ENCODE results near the gene ANKRD40. TPM values are rescaled to one million over a fixed set of nuclear protein-coding genes. Genes with fewer than 3 reads are reported as not detected.

The ANKRD40 gene
- total and polyA plus RNA-seq, 2 donors (not counting 3 experiments of a cell fraction or from before 2014, with no cell fraction given) = 24.5 to 56.0 TPM

GRCh38 chr17:50651661-50652060 lies 56.1 kb downstream of the ANKRD40 start:
- dilution Hi-C loops (cut with MboI; ENCODE audit: extremely low pct_ligation_motif_present, low sequenced_read_pairs) = no loop called here
- H3K4me3 ChIP-seq (replicated peaks in 1 of 3; ENCODE audit: insufficient read depth in 1 of 3, low read depth in 1 of 3, low read length in 3 of 3) = no peak overlapping the region

GRCh38 chr17:50649042-50649908 lies 58.4 kb downstream of the ANKRD40 start:
- intact Hi-C loops (cut with micrococcal nuclease) = no loop called here
- Histone ChIP-seq H3K36me3 (ENCODE audit: control insufficient read depth in 2 of 2, extremely low read depth in 1 of 2, insufficient read depth in 2 of 2, low read length in 2 of 2) (no peaks in the 10 kb centered on the region), H3K9ac (replicated peaks; ENCODE audit: extremely low read depth, insufficient read depth, low read length) (no peak overlapping the region), H3K79me2 (ENCODE audit: control insufficient read depth, insufficient read depth, low read length) (no peaks in the 10 kb centered on the region), H3K9me3 (replicated peaks; ENCODE audit: control insufficient read depth, insufficient read depth, low read length) (no peaks in the 10 kb centered on the region), H3K4me3 (replicated peaks in 1 of 3; ENCODE audit: insufficient read depth in 1 of 3, low read depth in 1 of 3, low read length in 3 of 3) (no peak overlapping the region), H3K4me2 (ENCODE audit: insufficient read depth, low read length) (no peak overlapping the region), H4K20me1 (replicated peaks; ENCODE audit: control insufficient read depth, extremely low read depth, insufficient read depth, low read length) (no peaks in the 10 kb centered on the region), H3K9me1 (replicated peaks; ENCODE audit: control insufficient read depth, extremely low read depth, insufficient read depth, low read length) (no peaks in the 10 kb centered on the region), H3K27me3 (ENCODE audit: control insufficient read depth in 2 of 2, insufficient read depth in 2 of 2, low read length in 2 of 2) (no peaks in the 10 kb centered on the region), H3K4me1 (ENCODE audit: control insufficient read depth, extremely low read depth, insufficient read depth, low read length) (no peaks in the 10 kb centered on the region), H2AFZ (ENCODE audit: low read depth, low read length) (no peak overlapping the region), H3K27ac (ENCODE audit: insufficient read depth, low read depth, low read length) (no peak overlapping the region)
- dilution Hi-C loops (cut with MboI; ENCODE audit: extremely low pct_ligation_motif_present, low sequenced_read_pairs) = no loop called here
- no TSS peak for BruUV-seq (replicated peaks)
- peak; percentile 52 for FAIRE-seq
- DNase-seq (ENCODE audit: low read depth, low spot score) = no peak
- POLR2A ChIA-PET = no interaction called here
- TF ChIP-seq FOS (IDR thresholded peaks at IDR 0.05; ENCODE audit: borderline replicate concordance, insufficient read depth, low read length) (no peak), MYC (IDR thresholded peaks at IDR 0.05; ENCODE audit: low read depth, low read length) (no peak), GATA2 (IDR thresholded peaks at IDR 0.05; ENCODE audit: insufficient read depth, insufficient read length, low read depth, low read length) (no peak), CTCF (IDR thresholded peaks at IDR 0.05; ENCODE audit: extremely low read depth in 1 of 2, insufficient read depth in 1 of 2, low read depth in 1 of 2, low read length in 2 of 2) (no peak), EZH2 (IDR thresholded peaks at IDR 0.05; ENCODE audit: borderline replicate concordance, low read depth, low read length, severe bottlenecking) (no peak)
- CTCF ChIA-PET = interaction anchor here (0.7 to 1.8 kb wide), 4 partner anchors 12 to 56 kb away, joined by 3 to 7 read pairs (median 4); no protein-coding TSS in a partner anchor

More at GRCh38 chr17:50651661-50652060, 56.1 kb downstream of the ANKRD40 start:
- Histone ChIP-seq H4K20me1 (replicated peaks; ENCODE audit: control insufficient read depth, extremely low read depth, insufficient read depth, low read length) (no peaks in the 10 kb centered on the region), H3K79me2 (ENCODE audit: control insufficient read depth, insufficient read depth, low read length) (no peaks in the 10 kb centered on the region), H3K9me1 (replicated peaks; ENCODE audit: control insufficient read depth, extremely low read depth, insufficient read depth, low read length) (no peaks in the 10 kb centered on the region), H3K4me2 (ENCODE audit: insufficient read depth, low read length) (no peak overlapping the region), H3K36me3 (ENCODE audit: control insufficient read depth in 2 of 2, extremely low read depth in 1 of 2, insufficient read depth in 2 of 2, low read length in 2 of 2) (no peaks in the 10 kb centered on the region), H3K9me3 (replicated peaks; ENCODE audit: control insufficient read depth, insufficient read depth, low read length) (no peaks in the 10 kb centered on the region), H3K27ac (ENCODE audit: insufficient read depth, low read depth, low read length) (no peak overlapping the region), H3K4me1 (ENCODE audit: control insufficient read depth, extremely low read depth, insufficient read depth, low read length) (no peaks in the 10 kb centered on the region), H2AFZ (ENCODE audit: low read depth, low read length) (no peak overlapping the region), H3K9ac (replicated peaks; ENCODE audit: extremely low read depth, insufficient read depth, low read length) (no peak overlapping the region), H3K27me3 (ENCODE audit: control insufficient read depth in 2 of 2, insufficient read depth in 2 of 2, low read length in 2 of 2) (no peaks in the 10 kb centered on the region)
- intact Hi-C loops (cut with micrococcal nuclease) = no loop called here
- no peak for DNase-seq (ENCODE audit: low read depth, low spot score)
- BruUV-seq (replicated peaks) = no TSS peak
- ChIA-PET POLR2A (no interaction called here), CTCF (interaction anchor here (1.0 to 2.2 kb wide), 3 partner anchors 10 to 26 kb away, joined by 3 to 7 read pairs (median 4); no protein-coding TSS in a partner anchor)
- TF ChIP-seq MAX (IDR thresholded peaks at IDR 0.05; ENCODE audit: insufficient read depth, insufficient read length) = no peak
- TF ChIP-seq JUN (IDR thresholded peaks at IDR 0.05; ENCODE audit: borderline replicate concordance, insufficient read depth, insufficient read length, low read depth) = no peak
- TF ChIP-seq GATA2 (IDR thresholded peaks at IDR 0.05; ENCODE audit: insufficient read depth, insufficient read length, low read depth, low read length) = no peak
- TF ChIP-seq POLR2AphosphoS5 (IDR thresholded peaks at IDR 0.05; ENCODE audit: insufficient read depth, low read depth, low read length) = no peak
- no peak for TF ChIP-seq EZH2 (IDR thresholded peaks at IDR 0.05; ENCODE audit: borderline replicate concordance, low read depth, low read length, severe bottlenecking)
- no peak for TF ChIP-seq FOS (IDR thresholded peaks at IDR 0.05; ENCODE audit: borderline replicate concordance, insufficient read depth, low read length)
- no peak for TF ChIP-seq MYC (IDR thresholded peaks at IDR 0.05; ENCODE audit: low read depth, low read length)
- FAIRE-seq = no peak
